DMS79 treated with DMSO at 0.1 percent for 48 hours (cell line): Measurements from ENCODE around the gene SLC6A8.
"Not testable (repeated sequence)": the region's sequence is repeated elsewhere in the genome, so short reads cannot be mapped to it uniquely, and the experiment has no call there.

Source experiments
- DNase-seq: peaks from one replicate; lab custom pipeline; 2025; lab: John Stamatoyannopoulos, UW

SLC6A8 gene

GRCh38 chrX:153708415-153708814 lies 20.7 kb downstream of the SLC6A8 start:
- DNase-seq = no peak

GRCh38 chrX:153709726-153710674 lies 22.3 kb downstream of the SLC6A8 start:
- DNase-seq = no peak

- no peak for DNase-seq
Observed at GRCh38 chrX:153714256-153714655, 26.5 kb downstream of the SLC6A8 start.

- DNase-seq = no peak
Observed at GRCh38 chrX:153717445-153717844, 29.7 kb downstream of the SLC6A8 start.

GRCh38 chrX:153719238-153719637 lies 31.5 kb downstream of the SLC6A8 start:
- no peak for DNase-seq

GRCh38 chrX:153719701-153720100 lies 32.0 kb downstream of the SLC6A8 start:
- no peak for DNase-seq

GRCh38 chrX:153722704-153723350 lies 35.1 kb downstream of the SLC6A8 start:
- DNase-seq = no peak

GRCh38 chrX:153723351-153724251 lies 35.9 kb downstream of the SLC6A8 start:
- no peak for DNase-seq

- DNase-seq = peak; percentile 50
Observed at GRCh38 chrX:153724252-153725038, 36.7 kb downstream of the SLC6A8 start, which contains the start of the genes ABCD1 and BCAP31. Gene ABCD1, plus strand, starts transcription at chrX:153724856. Its CDS starts 411 bp downstream, at chrX:153725267. Gene BCAP31, minus strand, starts transcription at chrX:153724387. Its CDS starts 1,143 bp downstream, at chrX:153723244.

- no peak for DNase-seq
Observed at GRCh38 chrX:153725039-153725831, 37.5 kb downstream of the SLC6A8 start.

- DNase-seq = no peak
Observed at GRCh38 chrX:153725832-153726285, 38.1 kb downstream of the SLC6A8 start.

- DNase-seq = peak; percentile 27
Observed at GRCh38 chrX:153726286-153727122, 38.8 kb downstream of the SLC6A8 start.

- peak; percentile 27 for DNase-seq
Observed at GRCh38 chrX:153727123-153727931, 39.6 kb downstream of the SLC6A8 start.

- no peak for DNase-seq
Observed at GRCh38 chrX:153728095-153728494, 40.4 kb downstream of the SLC6A8 start.

- DNase-seq = no peak
Observed at GRCh38 chrX:153728951-153729631, 41.4 kb downstream of the SLC6A8 start.

GRCh38 chrX:153730115-153730514 lies 42.4 kb downstream of the SLC6A8 start:
- DNase-seq = not testable (repeated sequence)

GRCh38 chrX:153731117-153731844 lies 43.6 kb downstream of the SLC6A8 start:
- DNase-seq = no peak
